Stimulated activated CD4-positive, alpha-beta T cell treated with anti-CD3 and anti-CD28 coated beads, Interleukin-12 subunit alpha, Interleukin-12 subunit beta, amount 100 ng/mL, for 24 hours (primary cell): ENCODE results near the gene CAPN14.
"Not testable (repeated sequence)": the region's sequence is repeated elsewhere in the genome, so short reads cannot be mapped to it uniquely, and the experiment has no call there.

ENCODE experiments used
- DNase-seq, 2 experiments: peaks; one replicate each; pipeline ENCODE4 v3.0.0-alpha.2; 2020; ENCODE audit warnings: low read depth in 2 of 2

CAPN14 gene

GRCh38 chr2:31196622-31197021 lies 20.7 kb downstream of the CAPN14 start:
- DNase-seq = no peak

GRCh38 chr2:31193806-31194205 lies 23.5 kb downstream of the CAPN14 start:
- no peak for DNase-seq

DNA sequence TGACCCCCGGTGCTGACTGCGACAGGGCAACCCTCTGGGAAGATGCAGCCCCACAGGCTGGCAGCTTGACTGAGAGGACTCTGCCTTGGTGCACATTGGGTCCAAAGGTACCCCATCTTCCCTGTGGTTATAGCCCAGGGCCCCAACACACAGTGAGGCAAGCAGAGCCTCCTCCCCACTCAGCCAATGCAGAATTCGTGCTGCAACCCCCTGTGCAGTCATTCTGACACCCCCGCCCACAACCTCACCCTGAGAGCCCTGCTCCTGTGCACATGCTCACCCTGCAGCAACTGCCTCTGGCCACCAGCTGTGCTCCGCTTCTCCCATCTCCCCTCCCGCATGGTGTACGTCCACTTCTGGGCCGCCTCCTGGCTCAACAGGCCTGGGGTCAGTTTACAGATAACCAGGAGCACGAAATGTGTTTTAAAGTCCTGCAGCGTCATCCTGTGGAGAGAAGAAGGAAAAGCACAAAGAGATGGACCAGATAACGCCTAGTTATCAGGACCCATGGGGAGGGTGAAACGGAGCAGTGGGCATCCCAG lies 24.4 kb downstream of the CAPN14 start:
- no peak for DNase-seq

GRCh38 chr2:31192396-31192795 lies 24.9 kb downstream of the CAPN14 start:
- DNase-seq = no peak

DNA sequence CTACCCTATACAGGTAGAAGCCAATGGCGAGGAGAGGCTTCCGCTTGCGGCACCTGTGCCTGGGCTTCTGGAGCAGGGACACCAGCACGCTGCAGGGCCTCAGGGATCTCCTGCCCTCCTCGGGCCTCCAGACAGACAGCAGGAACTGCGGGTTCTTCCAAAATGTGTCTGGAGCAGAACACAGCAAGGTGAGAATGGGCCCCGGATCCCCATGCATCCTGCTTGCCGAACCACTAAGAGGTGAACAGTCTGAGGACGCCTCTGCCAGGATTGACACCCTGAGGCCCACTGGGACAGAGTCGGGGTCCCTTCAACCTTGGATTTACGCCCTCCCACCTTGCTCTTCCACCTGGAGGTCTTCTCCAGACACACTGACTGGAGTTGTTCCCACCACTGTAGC lies 25.4 kb downstream of the CAPN14 start:
- DNase-seq = no peak

- DNase-seq = no peak
Observed at GRCh38 chr2:31190188-31190587, 27.1 kb downstream of the CAPN14 start.

- no peak for DNase-seq
Observed at GRCh38 chr2:31189141-31189540, 28.2 kb downstream of the CAPN14 start.

- DNase-seq = no peak
Observed at GRCh38 chr2:31188131-31188530, 29.2 kb downstream of the CAPN14 start.

DNA sequence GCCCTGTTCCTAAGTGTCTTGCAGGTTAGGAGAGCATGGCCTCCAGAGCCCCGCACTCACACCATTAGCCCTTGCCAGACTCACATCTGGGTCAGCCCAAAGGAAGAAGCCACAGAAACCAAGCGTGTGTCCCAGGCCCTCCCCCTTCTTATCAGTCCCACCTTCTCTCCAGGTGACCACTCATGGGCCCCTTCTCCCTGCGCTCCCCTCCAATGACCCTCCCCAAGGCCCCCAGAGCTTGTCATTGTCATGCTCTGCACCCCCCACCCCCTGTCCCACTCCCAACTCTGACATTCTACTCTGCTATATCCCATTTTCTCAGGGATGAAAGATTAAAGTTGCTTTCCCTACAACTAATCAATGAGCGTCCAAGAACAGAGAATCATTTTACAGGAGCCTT lies 30.1 kb downstream of the CAPN14 start:
- no peak for DNase-seq

DNA sequence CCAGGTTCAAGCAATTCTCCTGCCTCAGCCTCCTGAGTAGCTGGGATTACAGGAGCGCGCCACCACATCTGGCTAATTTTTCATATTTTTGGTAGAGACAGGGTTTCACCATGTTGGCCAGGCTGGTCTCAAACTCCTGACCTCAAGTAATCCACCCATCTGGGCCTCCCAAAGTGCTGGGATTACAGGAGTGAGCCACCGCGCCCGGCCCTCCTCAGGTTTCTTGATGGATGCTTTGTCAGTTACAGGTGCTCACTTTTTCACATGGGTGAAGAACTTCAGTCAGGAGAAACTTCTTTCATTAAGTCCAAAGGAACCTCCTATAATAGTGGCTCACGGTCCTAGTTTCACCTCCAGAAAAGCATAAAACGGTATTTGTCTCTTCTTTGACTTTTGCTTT lies 33.3 kb downstream of the CAPN14 start:
- not testable (repeated sequence) for DNase-seq

GRCh38 chr2:31176742-31177141 lies 40.6 kb downstream of the CAPN14 start:
- DNase-seq = no peak

DNA sequence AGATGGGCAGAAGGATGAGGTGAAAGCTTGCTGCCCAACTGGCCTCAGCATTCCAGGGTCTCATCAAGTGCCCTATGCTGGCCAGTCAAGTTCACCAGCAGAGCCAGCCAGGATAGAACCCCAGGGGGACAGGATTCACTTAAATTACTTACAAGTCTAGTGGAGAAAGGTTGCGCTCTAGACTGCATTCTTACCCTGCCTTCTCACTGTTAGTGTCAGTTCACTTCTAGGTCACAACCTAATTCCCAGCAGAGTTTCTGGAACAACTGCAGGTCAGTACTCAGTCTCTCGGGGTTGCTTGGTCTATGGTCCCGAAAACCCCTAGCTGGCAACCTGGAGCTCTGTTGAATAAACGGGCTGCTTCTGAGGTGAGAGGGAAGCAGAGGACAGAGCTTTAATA lies 46.2 kb downstream of the CAPN14 start:
- no peak for DNase-seq

GRCh38 chr2:31170071-31170698 lies 47.1 kb downstream of the CAPN14 start:
- peak; percentile 12 to 42 for DNase-seq

- DNase-seq = no peak
Observed at GRCh38 chr2:31168291-31168690, 49.0 kb downstream of the CAPN14 start.

DNA sequence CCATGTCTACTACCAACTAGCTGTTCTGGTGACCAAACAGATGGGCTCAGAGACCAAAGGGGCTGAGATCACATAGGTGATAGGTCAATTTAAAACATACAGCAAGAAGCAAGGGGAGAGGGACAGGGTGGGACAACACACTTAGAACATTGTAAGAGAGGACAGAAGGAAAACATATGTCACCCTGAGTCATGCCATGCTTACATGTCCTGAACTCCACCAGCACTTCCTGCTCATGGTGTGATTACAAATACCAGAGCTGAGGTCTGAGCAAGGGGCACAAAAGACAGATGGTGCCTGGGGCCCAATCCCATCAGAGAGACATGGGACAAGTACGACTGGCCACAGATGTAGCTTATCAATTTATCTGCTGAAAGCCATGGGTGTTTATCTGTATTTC lies 50.4 kb downstream of the CAPN14 start:
- DNase-seq = no peak

GRCh38 chr2:31163011-31163539 lies 54.2 kb downstream of the CAPN14 start:
- no peak for DNase-seq

GRCh38 chr2:31161637-31162036 lies 55.7 kb downstream of the CAPN14 start:
- no peak for DNase-seq

DNA sequence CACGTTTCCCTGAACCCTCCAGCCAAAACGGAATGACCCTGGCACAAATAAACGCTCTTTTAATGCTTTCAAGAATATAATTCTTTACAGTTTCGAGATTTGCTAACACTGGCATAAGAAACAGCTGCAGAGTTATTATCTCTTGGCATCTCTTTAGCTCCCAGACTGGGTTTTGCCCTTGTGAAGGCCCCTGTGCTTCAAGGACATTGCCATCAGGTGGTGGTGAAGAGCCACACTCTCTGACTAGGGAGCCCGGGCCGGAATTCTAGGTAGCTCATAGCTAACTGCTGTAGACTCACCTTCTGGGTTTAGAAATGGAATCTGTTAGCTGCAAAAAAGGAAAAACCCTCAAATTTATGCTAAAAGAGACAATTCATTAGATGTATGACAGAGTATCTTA lies 65.8 kb downstream of the CAPN14 start:
- DNase-seq = no peak

- DNase-seq = no peak
Observed at GRCh38 chr2:31150120-31150670, 67.1 kb downstream of the CAPN14 start.

- DNase-seq = no peak
Observed at GRCh38 chr2:31148514-31148913, 68.8 kb downstream of the CAPN14 start.

GRCh38 chr2:31147645-31148044 lies 69.7 kb downstream of the CAPN14 start:
- no peak for DNase-seq

DNA sequence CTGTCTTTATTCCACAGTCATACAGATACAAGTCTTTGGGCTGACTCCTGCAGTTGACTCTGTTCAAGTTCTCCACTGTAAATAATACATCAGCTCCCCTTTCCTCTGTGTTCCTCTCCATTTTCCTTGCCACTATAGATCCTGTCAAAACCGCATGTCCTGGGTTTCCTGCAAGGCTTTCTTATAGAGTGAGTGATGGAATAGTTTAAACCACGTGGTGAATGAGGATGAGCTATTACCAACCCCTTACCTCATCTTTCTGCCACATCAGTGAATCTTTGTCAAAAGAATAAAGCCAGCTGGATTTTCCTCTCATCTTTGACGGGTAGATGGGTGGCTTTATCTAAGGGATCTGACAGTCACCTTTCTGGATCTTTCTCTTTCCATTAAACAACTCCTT lies 75.2 kb downstream of the CAPN14 start:
- no peak for DNase-seq

- DNase-seq = no peak
Observed at GRCh38 chr2:31141443-31142085, 75.8 kb downstream of the CAPN14 start.
